Mucosa of descending colon (tissue), 3 donors: ENCODE measurements around the gene EIF4E3. TPM values are rescaled to one million over a fixed set of nuclear protein-coding genes. Genes with fewer than 3 reads are reported as not detected.

Experiments used
- ATAC-seq: fragments of 200-7000 bp; cut with Tn5 transposase; one replicate; pipeline ENCODE4 v1.9.1; 2020; ENCODE audit warnings: mild to moderate bottlenecking, moderate library complexity
- DNase-seq, 3 donors: peaks; one replicate each; pipeline ENCODE4 v3.0.0-alpha.2; 2020
- H3K36me3 ChIP-seq: fragments of 200-600 bp; one replicate; pipeline ENCODE4 v1.8.0; 2021; ENCODE audit warnings: low read depth, mild to moderate bottlenecking
- H3K4me1 ChIP-seq: fragments of 200-600 bp; one replicate; pipeline ENCODE4 v1.8.0; 2021; ENCODE audit warnings: low read depth, mild to moderate bottlenecking
- H3K4me3 ChIP-seq: fragments of 200-600 bp; one replicate; pipeline ENCODE4 v1.8.0; 2021; ENCODE audit warnings: mild to moderate bottlenecking
- H3K9me3 ChIP-seq: fragments of 200-600 bp; one replicate; pipeline ENCODE4 v1.8.0; 2021; ENCODE audit warnings: mild to moderate bottlenecking
- intact Hi-C, 2 donors: fragments of 100-400 bp; cut with DNase I in 1 of 2; cut with micrococcal nuclease in 1 of 2; formaldehyde crosslinking; loops; one replicate each; pipeline versions ENCODE4 v1.11.0 to v1.11.1; 2022; cut with DNase I, micrococcal nuclease
- total RNA-seq, 3 donors: library from RNA; stranded (reverse); fragmentation: NEBNext Ultra II Directional in 2 of 3; extraction: Animal tissue kit (Norgen Biotek cat#: 25700) in 2 of 3; gene quantifications; one replicate each; pipeline versions ENCODE4 v1.2.1 to v1.2.4, GENCODE V29; 2021 to 2023
- TF ChIP-seq, protein P1 (sequence below): fragments of 200-600 bp; IDR thresholded peaks from one replicate; pipeline ENCODE4 v1.8.0; 2022; ENCODE audit warnings: antibody characterized with exemption, mild to moderate bottlenecking
- donor health status: DM: no; HTN: no; CAD: no; lungs with moderate emphysema.
- donor health status: DM: no; HTN: no; CAD: no.
- donor health status: DM: no; HTN: yes; CAD: no.

EIF4E3 gene
- total RNA-seq, 3 donors from 2014 or later: 40.6 to 57.1 (median 48.4) TPM

DNA sequence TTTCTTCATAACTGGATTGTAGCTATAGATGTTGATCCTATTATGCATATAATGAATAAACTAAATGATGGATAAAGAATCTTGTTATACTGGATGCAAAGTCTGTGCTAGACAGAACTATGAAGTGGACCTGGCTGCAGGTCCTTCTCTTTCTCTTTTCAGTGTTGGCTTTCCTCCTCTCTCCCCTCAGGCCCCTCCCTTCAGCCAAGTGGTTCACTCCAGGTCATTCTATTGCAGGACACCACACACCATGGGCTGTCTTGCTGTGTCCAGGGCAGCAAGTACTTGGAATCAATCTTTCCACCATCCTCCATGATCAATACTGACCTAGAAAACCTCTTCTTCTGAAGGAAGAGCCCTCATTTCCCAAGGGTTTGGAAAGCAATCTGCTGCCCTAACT, 20.3 kb downstream of the EIF4E3 start:
- no peaks in the 10 kb centered on the region for H3K9me3 ChIP-seq
- ATAC-seq (no peak), DNase-seq (no peak)
- TF ChIP-seq, protein P1, sequence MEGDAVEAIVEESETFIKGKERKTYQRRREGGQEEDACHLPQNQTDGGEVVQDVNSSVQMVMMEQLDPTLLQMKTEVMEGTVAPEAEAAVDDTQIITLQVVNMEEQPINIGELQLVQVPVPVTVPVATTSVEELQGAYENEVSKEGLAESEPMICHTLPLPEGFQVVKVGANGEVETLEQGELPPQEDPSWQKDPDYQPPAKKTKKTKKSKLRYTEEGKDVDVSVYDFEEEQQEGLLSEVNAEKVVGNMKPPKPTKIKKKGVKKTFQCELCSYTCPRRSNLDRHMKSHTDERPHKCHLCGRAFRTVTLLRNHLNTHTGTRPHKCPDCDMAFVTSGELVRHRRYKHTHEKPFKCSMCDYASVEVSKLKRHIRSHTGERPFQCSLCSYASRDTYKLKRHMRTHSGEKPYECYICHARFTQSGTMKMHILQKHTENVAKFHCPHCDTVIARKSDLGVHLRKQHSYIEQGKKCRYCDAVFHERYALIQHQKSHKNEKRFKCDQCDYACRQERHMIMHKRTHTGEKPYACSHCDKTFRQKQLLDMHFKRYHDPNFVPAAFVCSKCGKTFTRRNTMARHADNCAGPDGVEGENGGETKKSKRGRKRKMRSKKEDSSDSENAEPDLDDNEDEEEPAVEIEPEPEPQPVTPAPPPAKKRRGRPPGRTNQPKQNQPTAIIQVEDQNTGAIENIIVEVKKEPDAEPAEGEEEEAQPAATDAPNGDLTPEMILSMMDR: no peak
- H3K4me1 ChIP-seq: no peaks in the 10 kb centered on the region
- no peaks in the 10 kb centered on the region for H3K36me3 ChIP-seq
- H3K4me3 ChIP-seq: no peak overlapping the region
- intact Hi-C loops: no loop called here

DNA sequence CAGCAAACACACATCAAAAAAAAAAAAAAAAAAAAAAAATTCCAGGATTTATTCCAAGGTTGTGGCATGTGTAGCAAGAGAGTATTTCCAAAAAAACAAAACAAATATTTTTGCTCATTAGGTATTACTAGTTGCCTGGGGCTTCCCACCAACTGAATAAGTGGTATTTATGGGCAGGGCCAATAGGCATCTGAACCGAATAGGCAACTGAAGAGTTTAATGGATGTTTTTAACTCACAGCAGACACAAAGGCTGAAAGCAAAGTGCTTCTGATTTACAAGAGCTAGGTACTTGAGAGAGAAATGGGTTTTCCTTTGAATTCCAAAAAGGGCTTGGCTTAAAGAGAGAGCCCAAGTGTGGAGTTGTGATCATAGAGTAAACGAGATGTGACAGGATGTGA, 21.4 kb downstream of the EIF4E3 start:
- no peaks in the 10 kb centered on the region for H3K36me3 ChIP-seq
- H3K4me3 ChIP-seq: no peak overlapping the region
- intact Hi-C loops: no loop called here
- no peaks in the 10 kb centered on the region for H3K9me3 ChIP-seq
- ATAC-seq (no peak), DNase-seq (no peak)
- TF ChIP-seq, protein P1: no peak
- H3K4me1 ChIP-seq: no peaks in the 10 kb centered on the region

DNA sequence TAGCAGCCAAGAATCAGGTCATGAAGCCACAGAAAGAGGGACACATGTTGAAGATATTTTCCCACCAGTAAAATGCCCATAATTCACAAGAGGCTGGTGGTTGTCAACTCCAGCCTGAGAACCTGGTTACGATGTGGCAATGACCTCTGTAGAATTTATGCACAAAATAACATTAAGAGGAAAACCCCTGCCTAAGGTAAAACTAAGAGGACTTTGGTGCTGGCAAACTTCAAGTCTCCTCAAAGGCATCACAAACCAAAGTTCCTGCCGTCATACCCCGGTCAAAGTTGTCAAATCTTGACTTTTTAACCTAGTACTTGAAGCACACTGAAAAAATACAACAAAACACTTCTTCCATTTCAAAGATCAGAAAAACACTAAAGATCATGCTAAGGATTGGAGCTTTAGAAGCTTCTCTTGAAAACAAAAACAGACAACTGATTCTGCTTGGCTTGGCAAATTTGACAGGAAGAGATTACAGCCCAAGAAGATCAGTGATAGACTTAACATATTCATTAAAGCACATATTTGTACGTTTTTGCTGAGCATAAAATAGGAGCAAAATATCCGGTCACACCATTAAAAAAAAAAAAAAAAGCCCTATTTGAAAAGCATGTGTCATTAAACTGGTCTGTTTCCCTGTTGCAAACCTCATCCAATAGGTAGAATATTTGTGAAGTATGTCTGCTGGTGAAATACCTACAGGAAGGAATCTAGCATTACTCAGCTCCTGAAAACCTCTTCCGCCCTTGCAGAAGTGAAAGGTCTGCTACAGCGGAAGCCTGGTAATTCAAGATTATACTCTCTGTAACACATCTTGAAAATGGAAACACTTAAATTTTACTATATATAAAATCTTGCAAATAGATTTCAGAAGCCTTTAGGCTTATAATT, 22.8 kb downstream of the EIF4E3 start:
- ATAC-seq (peak; percentile 25), DNase-seq (no peak)
- Histone ChIP-seq H3K36me3 (no peaks in the 10 kb centered on the region), H3K9me3 (no peaks in the 10 kb centered on the region), H3K4me1 (no peaks in the 10 kb centered on the region), H3K4me3 (no peak overlapping the region)
- intact Hi-C loops: no loop called here
- TF ChIP-seq, protein P1: no peak

DNA sequence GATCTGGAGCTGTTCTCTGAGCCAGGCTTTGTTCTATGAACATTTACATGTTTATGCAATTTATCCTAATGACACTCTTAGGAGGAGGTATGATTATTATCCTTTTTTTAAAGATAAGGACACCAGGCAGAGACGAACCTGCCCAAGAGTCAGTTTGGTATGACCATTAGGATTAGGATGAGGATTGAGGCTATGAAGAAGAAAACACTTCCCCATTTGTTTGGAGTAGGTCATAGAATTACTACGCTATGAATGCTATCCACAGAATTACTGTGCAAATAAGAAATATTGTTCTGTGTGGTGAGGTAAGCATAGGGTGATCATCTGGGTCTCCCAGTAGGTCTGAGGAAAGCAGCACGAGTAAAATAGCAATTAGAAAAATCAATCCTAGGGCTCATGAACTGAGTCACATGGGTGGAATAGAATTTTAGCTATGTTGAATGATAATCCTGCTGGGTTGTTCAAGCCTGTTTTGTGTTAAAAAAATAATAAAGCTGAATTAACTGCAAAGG, 23.9 kb downstream of the EIF4E3 start:
- no peaks in the 10 kb centered on the region for H3K9me3 ChIP-seq
- no peaks in the 10 kb centered on the region for H3K36me3 ChIP-seq
- no peaks in the 10 kb centered on the region for H3K4me1 ChIP-seq
- DNase-seq (no peak), ATAC-seq (no peak)
- no peak overlapping the region for H3K4me3 ChIP-seq
- intact Hi-C loops: no loop called here
- TF ChIP-seq, protein P1: no peak

DNA sequence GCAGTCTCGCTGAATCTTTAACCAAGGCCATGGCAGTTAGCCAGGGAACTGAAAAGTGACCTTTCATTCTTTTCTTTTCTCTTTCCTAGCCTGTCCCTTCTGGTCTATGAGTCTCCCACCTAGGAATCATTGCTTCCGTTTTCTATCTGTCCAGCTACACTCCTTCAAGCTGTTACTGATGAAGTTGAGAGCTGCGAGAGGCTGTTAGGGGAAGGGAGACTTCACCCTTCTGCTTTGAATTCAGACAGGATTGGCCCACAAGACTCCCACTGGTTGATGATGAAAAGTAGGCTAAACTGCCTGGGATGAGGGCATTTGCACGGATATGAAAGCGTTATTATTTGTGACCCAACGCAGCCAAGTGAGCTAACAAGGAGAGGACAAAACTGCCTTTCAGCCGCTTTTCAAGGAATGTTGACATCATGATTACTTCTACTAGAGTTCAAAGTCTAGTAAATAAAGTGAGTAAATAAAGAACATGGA, 30.2 kb downstream of the EIF4E3 start:
- Histone ChIP-seq H3K4me3 (no peak overlapping the region), H3K9me3 (no peaks in the 10 kb centered on the region), H3K4me1 (peaks cover 8% of the 10 kb centered on the region), H3K36me3 (no peaks in the 10 kb centered on the region)
- DNase-seq (peak in 1 of 3 donors; percentile 67), ATAC-seq (peak; percentile 8)
- TF ChIP-seq, protein P1: no peak
- intact Hi-C loops: no loop called here
